GM18507 (cell line): ENCODE data around the gene RHBDL1.

Source experiments
- DNase-seq: peaks from one replicate; pipeline ENCODE4 v3.0.0; 2011; ENCODE audit warnings: low read depth; ENCODE audit not compliant: insufficient read length; ENCODE audit errors: extremely low spot score
- FAIRE-seq: peaks from 2 replicates; lab custom pipeline; 2011; peaks lifted over from hg19 to GRCh38; lab: Jason Lieb, UNC

RHBDL1 gene

DNA sequence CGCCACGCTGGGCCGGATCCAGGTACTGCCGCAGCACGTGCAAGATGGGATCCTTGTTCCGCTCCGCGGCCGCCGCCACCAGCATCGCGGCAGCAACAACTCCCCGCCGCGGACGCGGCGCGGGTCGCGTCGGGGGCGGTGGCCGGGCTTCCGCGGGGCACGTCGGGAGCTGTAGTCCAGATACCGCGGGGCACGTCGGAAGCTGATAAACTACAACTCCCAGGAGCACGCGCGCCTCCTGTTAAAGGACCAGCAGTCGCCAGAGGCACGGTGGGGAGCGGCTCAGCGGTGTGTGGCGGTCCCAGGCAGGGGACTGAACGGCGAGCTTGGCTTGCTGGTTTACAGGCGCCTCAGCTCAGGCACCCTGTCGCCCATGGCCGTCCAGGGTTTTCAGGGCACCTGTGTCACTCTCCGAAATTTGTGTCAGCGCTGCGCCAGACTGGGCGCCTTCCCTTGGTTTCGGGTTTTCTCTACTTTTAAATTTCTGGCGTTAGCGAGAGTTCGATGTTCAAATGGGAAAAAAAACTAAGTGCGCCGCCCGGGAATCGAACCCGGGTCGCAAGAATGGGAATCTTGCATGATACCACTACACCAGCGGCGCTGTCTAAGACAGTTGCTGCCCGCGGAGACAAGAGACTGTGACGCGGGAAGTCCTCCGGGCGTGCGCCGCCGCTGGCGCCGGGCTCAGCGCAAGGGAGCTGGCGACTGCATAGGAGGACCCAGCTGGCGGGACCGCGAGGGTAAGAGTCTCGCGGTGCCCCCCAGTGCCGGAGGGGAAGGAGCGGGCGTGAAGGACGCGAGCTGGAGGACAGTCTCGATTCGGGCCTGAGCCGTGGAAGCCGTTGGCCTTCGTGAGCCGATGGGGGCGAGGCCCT, 39.0 kb upstream of the RHBDL1 start, which contains the start of gene METTL26:
METTL26 (minus strand) TSS at position 100 of the 875 bp plus-strand sequence; CDS start at position 85, 15 bp downstream.
- FAIRE-seq: peak; percentile 89
- peak; percentile 96 for DNase-seq

DNA sequence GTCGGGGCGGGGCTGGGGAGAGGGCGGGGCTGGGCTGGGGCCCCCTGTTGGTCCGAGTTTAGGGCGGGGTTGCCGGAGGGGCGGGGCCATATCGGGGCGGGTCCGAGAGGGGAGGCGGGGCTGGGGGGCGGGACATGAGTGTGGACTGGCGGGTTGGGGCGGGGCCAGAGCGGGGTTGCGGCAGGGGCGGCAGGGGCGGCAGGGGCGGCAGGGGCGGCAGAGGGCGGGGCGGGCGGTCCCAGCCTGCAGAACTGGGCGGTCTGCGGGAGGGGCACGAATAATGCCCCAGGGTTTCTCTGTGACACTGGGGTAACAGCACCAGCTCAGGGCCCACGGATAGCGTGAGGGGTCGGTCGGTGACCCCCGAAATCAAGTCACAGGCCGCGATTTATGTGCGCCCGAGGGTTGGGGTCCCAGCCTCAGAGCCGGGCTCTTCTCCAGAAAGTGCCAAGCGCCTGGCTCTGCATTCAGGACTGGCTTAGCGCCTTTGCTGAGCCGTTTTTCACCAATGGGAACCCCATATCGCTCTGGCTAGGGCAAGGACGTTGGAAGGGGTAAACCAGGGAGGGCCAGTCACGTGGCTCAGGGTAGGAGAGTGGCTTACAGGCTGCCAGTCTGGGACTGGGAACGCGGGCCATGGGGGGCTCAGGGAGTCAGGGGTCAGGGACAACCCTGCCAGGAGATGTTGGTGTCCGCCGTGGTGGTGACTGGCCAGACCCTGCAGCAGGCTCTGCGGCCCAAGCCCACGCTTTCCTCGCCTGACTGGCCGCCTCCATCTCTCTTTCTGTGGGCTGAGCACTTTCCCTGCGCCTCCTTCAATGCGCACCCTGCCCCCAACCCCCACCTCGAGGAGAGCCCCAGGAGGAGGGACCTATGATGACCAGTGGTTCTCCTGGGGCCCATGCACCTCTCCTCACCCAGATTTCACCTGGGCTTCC, 38.1 kb upstream of the RHBDL1 start:
- DNase-seq (peak; percentile 97), FAIRE-seq (no peak)

DNA sequence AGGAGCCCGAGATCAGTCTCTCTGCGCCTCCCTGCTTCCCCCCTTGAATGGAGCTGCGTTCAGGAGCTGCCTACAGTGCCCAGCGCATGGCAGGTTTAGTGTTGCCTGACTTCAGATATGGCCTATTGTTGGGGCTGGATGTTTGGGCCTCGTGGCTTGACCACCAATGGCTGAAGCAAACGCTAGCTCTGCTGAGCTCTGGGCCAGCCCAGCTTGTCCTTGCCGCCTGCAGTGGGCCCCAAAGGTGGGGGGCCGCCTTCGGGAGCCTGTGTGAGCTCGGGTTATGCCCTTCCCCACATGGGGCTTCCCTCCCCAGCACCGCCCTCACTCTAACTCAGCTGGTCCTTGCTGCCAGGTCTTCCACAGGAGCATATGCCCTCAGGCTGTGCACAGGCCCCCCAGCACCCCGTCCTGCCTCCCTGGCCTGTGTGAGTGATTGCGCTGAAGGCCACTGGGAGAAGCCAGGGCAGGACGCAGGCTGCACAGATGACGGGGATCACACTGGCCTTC, 37.4 kb upstream of the RHBDL1 start:
- DNase-seq (no peak), FAIRE-seq (no peak)

DNA sequence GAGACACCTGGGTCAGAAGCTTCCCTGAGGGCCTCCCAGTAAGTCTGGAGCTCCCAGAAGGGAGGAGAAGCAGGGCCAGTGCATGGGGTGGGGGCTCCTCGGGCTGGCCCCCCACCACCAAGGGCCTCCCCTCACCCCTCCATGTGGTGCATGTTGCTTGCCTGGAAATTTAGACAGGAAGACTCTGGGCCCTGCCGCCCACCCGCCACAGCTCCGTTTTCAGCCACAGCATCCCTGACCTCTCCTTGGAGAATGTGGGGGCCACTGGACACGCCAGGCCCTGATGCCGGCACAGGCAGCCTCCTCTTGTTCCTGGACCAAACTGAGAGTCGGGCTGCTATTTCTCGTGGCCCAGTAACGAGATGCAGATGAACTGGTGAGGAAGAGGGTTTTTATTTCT, 36.6 kb upstream of the RHBDL1 start:
- no peak for DNase-seq
- FAIRE-seq: no peak

DNA sequence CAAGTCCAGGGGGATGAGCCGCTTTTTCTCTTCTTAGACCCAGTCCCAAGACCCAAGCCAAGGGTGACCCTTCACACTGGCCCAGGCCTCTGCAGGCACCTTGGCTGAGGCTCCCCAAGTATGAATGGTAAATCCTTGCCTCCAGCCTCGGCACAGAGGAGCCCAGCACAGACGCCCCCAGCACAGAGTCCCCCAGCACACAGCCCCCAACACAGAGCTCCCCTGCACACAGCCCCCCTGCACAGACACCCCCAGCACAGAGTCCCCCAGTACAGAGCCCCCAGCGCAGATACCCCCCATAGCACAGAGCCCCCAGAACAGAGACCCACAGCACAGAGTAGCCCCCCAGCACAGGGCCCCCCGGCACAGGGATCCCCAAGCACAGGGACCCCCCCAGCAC, 34.9 kb upstream of the RHBDL1 start:
- no peak for DNase-seq
- FAIRE-seq: no peak

DNA sequence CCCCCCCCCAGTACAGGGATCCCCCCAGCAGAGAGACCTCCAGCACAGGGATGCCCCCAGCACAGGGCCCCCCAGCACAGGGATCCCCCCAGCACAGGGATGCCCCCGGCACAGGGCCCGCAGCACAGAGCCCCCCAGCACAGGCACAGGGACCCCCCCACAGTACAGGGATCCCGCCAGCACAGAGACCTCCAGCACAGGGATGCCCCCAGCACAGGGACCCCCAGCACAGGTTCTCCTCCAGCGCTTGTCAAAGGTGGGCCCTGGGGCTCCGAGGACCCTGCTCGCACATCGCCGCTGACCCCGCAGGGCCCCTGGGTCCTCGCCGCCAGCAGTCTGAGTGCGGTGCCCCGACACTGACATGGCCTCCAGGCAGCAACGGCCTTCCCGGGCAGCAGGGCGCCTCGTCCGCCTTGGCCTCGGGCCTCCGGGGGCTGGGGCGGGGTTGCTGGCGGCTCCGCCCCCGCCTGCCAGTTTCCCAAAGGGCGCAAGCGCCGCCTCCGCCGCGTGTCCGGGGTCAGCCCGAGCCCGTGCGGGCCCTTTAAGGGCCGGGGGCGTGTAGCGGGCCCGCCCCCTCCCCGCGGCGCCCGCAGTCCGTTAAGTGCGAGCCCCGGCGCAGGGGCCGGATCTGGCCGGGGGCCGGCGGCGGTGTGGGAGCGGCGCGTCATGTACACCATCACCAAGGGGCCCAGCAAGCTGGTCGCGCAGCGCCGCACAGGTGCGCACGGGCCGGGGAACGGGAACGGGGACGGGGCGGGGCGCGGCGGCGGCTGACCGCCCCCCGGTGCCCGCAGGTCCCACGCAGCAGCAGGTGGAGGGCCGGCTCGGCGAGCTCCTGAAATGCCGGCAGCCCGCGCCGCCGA, 33.9 kb upstream of the RHBDL1 start, which contains the start of gene MCRIP2:
MCRIP2 (plus strand) TSS at position 503 of the 863 bp plus-strand sequence; CDS start at position 667, 164 bp downstream.
- FAIRE-seq (peak; percentile 86), DNase-seq (peak; percentile 71)

DNA sequence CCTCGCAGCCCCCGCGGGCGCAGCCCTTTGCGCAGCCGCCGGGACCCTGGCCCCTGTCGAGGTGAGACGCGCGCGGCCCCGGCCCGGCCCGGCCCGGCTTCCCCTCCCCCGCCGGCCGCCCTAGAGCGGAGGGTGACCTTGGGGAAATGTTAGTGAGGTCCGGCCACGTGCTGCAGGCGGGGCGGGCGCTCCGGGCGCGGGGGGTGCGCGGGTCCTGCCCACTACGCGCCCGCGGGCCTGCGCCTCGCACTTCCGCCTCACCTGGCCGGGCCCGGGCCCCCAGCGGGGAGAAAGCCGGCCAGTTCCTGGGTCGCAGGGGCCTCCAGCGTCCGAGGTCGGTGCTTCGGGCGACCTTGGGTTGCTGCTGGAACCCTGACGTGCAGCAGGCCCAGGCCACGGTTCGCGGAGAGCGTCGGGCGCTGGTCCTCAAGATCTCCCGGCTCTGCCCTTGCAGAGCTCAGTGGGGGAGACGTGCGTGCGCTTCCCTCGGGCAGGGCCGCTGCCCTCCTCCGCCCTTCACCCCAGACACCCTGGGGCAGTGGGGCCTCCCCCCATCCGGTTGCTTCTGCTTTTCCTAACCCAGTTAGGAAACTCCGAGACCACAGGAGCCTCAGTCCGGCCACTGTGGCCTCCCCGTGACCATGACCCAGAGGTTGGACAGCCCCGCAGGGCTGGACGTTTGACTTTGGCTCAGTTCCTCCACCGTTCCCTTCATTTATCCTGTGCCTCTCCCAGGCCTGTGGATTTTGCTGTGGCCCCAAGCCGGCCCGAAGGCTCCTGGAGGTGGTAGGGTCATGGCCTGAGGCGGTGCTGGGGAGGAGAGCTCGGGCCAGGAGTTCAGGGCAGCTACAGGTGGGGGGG, 33.1 kb upstream of the RHBDL1 start:
- peak; percentile 45 for DNase-seq
- FAIRE-seq: peak; percentile 29

DNA sequence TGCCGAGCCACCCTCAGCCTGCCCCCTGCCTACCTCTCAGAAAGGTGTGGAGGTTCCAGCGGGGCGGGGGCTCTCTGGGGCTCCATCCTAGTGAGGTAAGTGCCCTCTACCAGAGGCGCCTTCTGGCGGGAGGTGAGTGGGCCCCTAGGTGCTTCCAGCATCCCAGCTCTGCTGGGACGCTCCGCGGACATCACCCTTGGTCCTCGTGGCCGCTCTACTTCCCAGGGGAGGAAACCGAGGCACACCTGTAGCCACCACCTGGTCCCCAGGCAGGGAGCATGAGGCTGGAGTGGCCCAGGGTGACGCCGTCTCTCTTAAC, 32.5 kb upstream of the RHBDL1 start:
- no peak for DNase-seq
- FAIRE-seq: no peak

DNA sequence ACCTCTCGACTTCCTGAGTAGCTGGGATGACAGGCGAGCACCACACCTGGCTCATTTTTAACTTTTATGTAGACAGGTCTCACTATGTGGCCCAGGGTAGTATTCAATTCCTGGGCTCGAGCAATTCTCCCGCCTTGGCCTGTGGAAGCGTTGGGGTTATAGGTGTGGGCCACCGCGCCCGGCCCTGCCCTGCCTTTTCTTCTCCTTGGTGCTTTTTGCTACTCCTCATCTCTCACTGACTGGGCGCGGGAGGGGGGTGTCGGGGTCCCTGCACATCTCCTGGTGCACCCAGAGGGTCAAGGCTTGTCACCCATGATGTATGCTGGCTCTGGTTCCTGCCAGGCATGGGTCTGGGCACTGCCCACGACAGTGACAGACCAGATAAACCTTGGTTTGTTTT, 30.9 kb upstream of the RHBDL1 start:
- FAIRE-seq: no peak
- no peak for DNase-seq

DNA sequence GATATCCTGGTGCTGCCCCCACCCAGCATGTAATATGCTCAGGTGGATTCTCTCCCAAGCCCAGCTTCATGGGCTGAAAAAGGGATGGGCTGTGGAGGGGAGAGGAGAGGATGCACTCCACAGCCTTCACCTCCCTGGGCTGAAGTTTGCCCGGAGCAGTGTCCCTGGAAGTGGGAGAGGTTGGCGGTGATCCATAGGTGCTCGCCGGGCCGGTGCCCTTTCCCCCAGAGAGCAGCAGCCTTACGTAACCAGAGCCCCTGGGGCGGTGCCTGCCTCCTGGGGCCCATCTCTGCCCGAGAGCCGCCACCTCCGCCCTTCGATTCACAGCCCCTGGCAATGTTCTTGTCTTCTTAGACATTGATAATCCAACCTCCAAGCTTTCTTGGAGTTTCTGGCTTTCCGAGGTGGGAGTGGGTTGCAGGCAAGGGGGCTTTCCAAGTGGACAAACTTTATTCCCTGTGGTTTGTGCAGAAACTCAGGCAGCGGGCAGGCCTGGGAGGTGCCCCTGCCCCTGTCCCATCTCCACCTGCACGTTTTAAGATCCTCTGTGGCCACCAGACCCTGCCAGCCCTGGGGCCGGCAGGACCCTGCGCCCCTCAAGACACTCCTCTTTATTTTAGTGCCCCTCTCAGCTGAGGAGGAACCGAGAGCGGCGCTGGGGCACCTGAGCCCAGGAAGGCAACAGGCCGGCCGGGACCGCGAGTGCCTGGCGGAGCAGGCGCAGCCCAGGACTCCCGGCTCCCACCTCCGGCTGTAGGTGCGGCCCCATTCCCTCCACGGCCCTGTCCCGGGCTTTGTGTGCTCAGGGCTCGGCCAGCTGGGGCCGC, 29.4 kb upstream of the RHBDL1 start:
- no peak for DNase-seq
- no peak for FAIRE-seq

DNA sequence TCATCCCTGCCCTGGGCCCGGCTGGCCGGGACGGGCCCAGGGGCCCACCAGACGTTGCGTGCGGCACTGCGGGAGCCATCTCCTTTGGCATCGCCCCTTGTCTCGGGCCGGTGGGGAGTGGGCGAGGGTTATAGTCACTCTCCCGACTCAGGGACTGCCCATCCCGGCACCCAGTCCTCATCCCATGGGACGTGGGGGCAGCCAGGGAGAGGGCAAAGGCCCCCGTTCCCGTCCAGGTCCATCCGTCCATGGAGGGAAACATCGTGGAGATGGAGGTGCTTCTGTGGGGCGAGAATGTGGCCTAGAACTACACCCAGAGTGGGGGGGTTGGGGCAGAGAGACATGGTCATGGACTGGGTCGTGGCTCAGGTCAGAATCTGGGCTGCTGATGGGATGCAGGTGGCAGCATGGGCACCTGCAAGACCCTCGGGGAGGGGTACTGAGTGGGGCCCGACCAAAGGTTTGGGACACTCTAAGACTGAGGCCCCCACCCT, 28.7 kb upstream of the RHBDL1 start:
- FAIRE-seq: no peak

DNA sequence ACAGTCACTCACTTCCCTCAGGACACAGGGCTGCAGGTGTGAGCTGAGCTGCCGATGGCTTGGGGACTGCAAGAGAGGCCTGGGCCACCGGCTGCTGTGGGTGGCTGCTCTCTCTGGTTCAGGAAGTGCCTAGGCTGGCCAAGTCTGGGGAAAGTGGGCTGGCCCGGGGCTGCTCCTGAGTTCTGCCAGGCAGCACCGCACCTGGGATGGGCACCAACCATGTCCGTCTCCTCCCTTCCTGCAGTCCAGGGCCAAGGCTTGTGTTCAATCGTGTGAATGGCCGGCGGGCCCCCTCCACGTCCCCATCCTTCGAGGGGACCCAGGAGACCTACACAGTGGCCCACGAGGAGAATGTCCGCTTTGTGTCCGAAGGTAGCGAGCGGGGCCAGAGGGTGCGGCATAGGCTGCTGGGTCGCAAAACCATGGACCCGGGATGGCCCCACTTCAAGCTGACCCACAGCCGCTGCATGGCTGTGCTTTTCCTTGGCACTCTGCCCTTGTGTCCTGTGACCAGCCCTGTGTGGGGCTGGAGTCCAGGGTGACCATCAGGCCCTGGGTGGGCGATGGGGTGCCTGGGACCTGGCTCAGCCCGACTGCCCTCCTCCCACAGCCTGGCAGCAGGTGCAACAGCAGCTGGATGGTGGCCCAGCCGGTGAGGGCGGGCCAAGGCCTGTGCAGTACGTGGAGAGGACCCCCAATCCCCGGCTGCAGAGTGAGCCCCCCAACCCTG, 28.1 kb upstream of the RHBDL1 start:
- DNase-seq: no peak
- FAIRE-seq: no peak

More for the DNA sequence above, 28.7 kb upstream of the RHBDL1 start:
- DNase-seq: no peak

DNA sequence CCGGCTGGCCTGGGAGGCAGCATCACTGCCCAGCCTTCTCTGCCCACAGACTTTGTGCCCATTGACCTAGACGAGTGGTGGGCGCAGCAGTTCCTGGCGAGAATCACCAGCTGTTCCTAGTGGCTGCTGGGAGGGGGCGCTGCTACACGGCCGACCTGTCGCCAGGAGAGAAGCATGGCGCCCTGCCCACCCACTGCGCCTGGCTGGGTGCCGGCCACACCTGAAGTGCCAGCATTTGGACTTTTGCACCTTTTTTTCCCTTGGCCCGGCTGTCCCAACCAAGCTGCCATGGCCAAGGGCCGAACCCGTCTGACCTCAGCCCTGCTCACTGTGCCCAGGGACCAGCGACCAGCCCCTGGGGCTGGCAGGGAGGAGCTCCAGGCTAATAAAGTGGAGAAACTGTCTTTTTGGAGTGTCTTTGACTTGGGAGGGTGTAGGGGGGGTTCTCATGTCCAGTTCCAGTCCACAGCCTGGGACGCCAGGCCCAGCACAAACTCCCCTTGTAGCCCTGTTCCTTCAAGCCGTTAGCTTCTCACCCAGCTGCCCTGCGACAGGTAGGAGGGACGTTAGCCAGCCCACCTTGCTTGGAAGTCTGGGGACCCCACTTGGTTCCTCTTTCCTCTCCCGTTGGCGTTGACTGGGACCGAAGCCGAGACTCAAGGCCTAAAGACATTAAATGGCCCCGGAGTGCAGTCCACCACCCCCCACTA, 27.2 kb upstream of the RHBDL1 start:
- DNase-seq (peak; percentile 57), FAIRE-seq (peak; percentile 71)

DNA sequence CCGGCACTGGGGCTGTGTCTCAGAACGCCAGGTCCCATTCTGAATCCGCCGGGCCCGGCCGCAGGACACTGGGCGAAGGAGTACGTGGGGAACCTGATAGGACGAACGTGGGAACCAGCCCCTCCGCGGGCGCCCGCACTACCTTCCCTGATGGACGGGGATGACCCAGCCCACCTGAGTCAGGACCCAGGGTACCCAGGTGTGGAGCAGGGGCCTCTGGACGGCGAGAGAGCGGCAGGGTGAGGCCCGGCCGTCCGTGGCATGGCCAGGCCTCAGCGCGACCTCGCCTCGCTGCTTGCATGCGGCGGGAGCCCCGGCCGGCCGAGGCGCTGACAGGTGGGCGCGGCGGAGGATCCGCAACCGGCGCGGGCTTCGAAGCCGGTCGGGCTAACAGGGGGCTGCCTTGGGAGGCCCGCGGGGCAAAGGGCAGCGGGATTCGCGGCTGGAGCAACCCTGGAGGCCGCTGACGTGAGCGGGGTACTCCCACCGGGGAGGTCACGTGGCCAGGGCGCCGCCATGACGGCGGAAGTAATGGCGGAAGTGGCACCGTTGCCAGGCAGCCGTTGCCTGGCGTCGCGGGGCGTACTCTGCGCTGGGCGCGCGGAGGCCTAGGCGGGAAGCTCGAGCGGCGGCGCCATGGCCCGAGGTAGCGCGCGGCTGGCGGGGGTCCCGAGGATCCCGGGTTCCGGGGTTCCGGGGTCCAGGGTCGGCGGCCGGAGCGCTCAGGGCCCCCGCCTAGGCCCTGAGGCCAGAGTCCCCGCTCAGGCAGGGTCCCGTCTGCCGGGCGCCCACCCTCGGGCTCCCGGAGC, 26.5 kb upstream of the RHBDL1 start, which contains the start of gene WDR90:
WDR90 (plus strand) TSS at position 585 of the 809 bp plus-strand sequence; CDS start at position 637, 52 bp downstream.
- FAIRE-seq: peak; percentile 94
- peak; percentile 98 for DNase-seq

DNA sequence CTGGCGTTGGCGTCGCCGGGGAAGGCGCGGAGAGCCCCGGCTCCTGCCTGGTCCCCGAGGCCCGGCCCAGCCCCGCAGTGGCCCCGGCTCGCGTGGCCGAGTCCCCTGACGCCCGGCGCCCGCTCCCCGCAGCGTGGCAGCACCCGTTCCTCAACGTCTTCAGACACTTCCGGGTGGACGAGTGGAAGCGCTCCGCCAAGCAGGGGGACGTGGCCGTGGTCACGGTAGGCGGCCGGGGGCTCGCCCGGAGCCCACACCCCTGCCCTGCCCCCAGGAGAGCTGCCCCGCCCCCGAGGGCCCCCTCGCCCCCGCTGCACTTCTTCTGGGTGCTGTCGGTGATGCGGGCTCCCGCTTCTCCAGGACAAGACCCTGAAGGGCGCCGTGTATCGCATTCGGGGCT, 25.8 kb upstream of the RHBDL1 start:
- DNase-seq (no peak), FAIRE-seq (no peak)
